GM12878 (cell line): Measurements from ENCODE around the gene DCAF6. TPM values are rescaled to one million over a fixed set of nuclear protein-coding genes. Genes with fewer than 3 reads are reported as not detected.

Experiments
- ASH2L ChIP-seq: fragments of 300-600, 200-600 bp; sonication (generic); IDR thresholded peaks from 2 replicates; pipeline ENCODE4 v1.6.1; 2017; ENCODE audit warnings: low read depth, mild to moderate bottlenecking, borderline replicate concordance
- ATF2 ChIP-seq: IDR thresholded peaks from 2 replicates; pipeline ENCODE4 v1.6.1; 2012; ENCODE audit warnings: low read length, inconsistent platforms
- CBX5 ChIP-seq: sonication (generic); IDR thresholded peaks from 2 replicates; pipeline ENCODE4 v1.6.1; 2016; ENCODE audit warnings: low read depth, moderate library complexity, mild to moderate bottlenecking, inconsistent platforms
- CREM ChIP-seq: IDR thresholded peaks from 2 replicates; pipeline ENCODE4 v1.6.1; 2014; ENCODE audit warnings: antibody characterized with exemption, low read depth
- FOXK2 ChIP-seq: fragments of 450-650 bp; IDR thresholded peaks from 2 replicates; pipeline ENCODE4 v1.6.1; 2017; ENCODE audit warnings: mild to moderate bottlenecking, moderate library complexity
- HDGF ChIP-seq: fragments of 450-650 bp; IDR thresholded peaks from 2 replicates; pipeline ENCODE4 v1.6.1; 2016; ENCODE audit warnings: antibody characterized with exemption
- IRF4 ChIP-seq: IDR thresholded peaks from 2 replicates; pipeline ENCODE4 v1.6.1; 2011; ENCODE audit warnings: low read depth, low read length
- MTA3 ChIP-seq: IDR thresholded peaks from 2 replicates; pipeline ENCODE4 v1.6.1; 2012; ENCODE audit warnings: low read length, inconsistent platforms, borderline replicate concordance
- MXI1 ChIP-seq: fragments of 150-350 bp; IDR thresholded peaks from 2 replicates; pipeline ENCODE4 v1.6.1; 2011; ENCODE audit warnings: low read depth, mild to moderate bottlenecking, inconsistent platforms, low read length, improper control_type of control experiment
- MYB ChIP-seq: fragments of 150-350 bp; IDR thresholded peaks from 2 replicates; pipeline ENCODE4 v1.6.1; 2014; ENCODE audit warnings: mild to moderate bottlenecking, low read depth, low read length, borderline replicate concordance
- NR2C2 ChIP-seq: IDR thresholded peaks from 2 replicates; pipeline ENCODE4 v1.6.1; 2011; ENCODE audit warnings: borderline replicate concordance, low read depth; ENCODE audit not compliant: control insufficient read depth, insufficient read length
- POLR2A ChIP-seq: IDR thresholded peaks from 2 replicates; pipeline ENCODE4 v1.6.1; 2011; ENCODE audit warnings: low read depth, mild to moderate bottlenecking, low read length
- SKIL ChIP-seq: fragments of 450-650 bp; IDR thresholded peaks from 2 replicates; pipeline ENCODE4 v1.6.1; 2017; ENCODE audit warnings: mild to moderate bottlenecking, low read depth, inconsistent platforms; ENCODE audit not compliant: poor library complexity, severe bottlenecking
- SMAD5 ChIP-seq: IDR thresholded peaks from 2 replicates; pipeline ENCODE4 v1.6.1; 2016; ENCODE audit warnings: antibody characterized with exemption, low read depth
- SREBF2 ChIP-seq: IDR thresholded peaks from 2 replicates; pipeline ENCODE4 v1.6.1; 2012; ENCODE audit warnings: mild to moderate bottlenecking, low read length
- STAT3 ChIP-seq: IDR thresholded peaks from 2 replicates; pipeline ENCODE4 v1.6.1; 2011; ENCODE audit warnings: low read depth, low read length, improper control_type of control experiment
- ZNF274 ChIP-seq: IDR thresholded peaks from one replicate; pipeline ENCODE4 v1.8.0; 2011; ENCODE audit not compliant: insufficient read length, insufficient read depth
- ZNF592 ChIP-seq: fragments of 450-650 bp; IDR thresholded peaks from 2 replicates; pipeline ENCODE4 v1.6.1; 2017; ENCODE audit warnings: mild to moderate bottlenecking, moderate library complexity
- ZNF622 ChIP-seq: fragments of 450-650 bp; IDR thresholded peaks from 2 replicates; pipeline ENCODE4 v1.6.1; 2017; ENCODE audit warnings: mild to moderate bottlenecking, inconsistent platforms
- polyA plus RNA-seq, 11 experiments: library from polyadenylated mRNA; depleted of rRNA in 4 of 11; unstranded in 6 of 11; stranded (reverse) in 5 of 11; fragments of >200 nt; fragmentation: Nextera tagmentation in 4 of 11; fragmentation: Illumina TruSeq in 1 of 11; extraction: Ambion mirVana in 4 of 11; extraction: Trizol in 1 of 11; gene quantifications; 1 replicate in 1 of 11; 2 replicates in 10 of 11; pipeline versions ENCODE4 v1.2.1 to v1.2.3, GENCODE V29; 2011 to 2016; ENCODE audit warnings: inconsistent platforms in 2 of 11, missing spikeins in 2 of 11, low read depth in 1 of 11
- total RNA-seq, 4 experiments: library from RNA; depleted of rRNA in 3 of 4; stranded (reverse); fragments of >200 nt in 3 of 4; fragmentation: Illumina TruSeq in 1 of 4; extraction: Trizol in 1 of 4; gene quantifications; 2 replicates each; pipeline versions ENCODE4 v1.2.1 to v1.2.3, GENCODE V29; 2013 to 2021
- TF ChIP-seq, protein P1 (sequence below): fragments of 450-650 bp; IDR thresholded peaks from 2 replicates; pipeline ENCODE4 v1.6.1; 2014; ENCODE audit warnings: mild to moderate bottlenecking
- TF ChIP-seq, protein P2 (sequence below): fragments of 450-650 bp; IDR thresholded peaks from 2 replicates; pipeline ENCODE4 v1.6.1; 2016; ENCODE audit warnings: mild to moderate bottlenecking

DCAF6 gene
- total and polyA plus RNA-seq, 10 of the 15 experiments (the other 5 are each of a cell fraction or from before 2014, with no cell fraction given), result 11.4 to 62.7 (median 33.0) TPM

GRCh38 chr1:167936068-167936929 lies at the start of gene DCAF6 (continued):
- TF ChIP-seq, protein P1, sequence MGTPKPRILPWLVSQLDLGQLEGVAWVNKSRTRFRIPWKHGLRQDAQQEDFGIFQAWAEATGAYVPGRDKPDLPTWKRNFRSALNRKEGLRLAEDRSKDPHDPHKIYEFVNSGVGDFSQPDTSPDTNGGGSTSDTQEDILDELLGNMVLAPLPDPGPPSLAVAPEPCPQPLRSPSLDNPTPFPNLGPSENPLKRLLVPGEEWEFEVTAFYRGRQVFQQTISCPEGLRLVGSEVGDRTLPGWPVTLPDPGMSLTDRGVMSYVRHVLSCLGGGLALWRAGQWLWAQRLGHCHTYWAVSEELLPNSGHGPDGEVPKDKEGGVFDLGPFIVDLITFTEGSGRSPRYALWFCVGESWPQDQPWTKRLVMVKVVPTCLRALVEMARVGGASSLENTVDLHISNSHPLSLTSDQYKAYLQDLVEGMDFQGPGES, result no peak; the same call in 1 of the 2 replicates
- TF ChIP-seq SREBF2, result no peak
- no peak for TF ChIP-seq SKIL
- TF ChIP-seq ZNF274, result no peak
- no peak for TF ChIP-seq STAT3
- TF ChIP-seq CREM, result peak; percentile 24; the same call in 1 of the 2 replicates
- peak; percentile 77 for TF ChIP-seq POLR2A
- no peak for TF ChIP-seq NR2C2
- TF ChIP-seq, protein P2, sequence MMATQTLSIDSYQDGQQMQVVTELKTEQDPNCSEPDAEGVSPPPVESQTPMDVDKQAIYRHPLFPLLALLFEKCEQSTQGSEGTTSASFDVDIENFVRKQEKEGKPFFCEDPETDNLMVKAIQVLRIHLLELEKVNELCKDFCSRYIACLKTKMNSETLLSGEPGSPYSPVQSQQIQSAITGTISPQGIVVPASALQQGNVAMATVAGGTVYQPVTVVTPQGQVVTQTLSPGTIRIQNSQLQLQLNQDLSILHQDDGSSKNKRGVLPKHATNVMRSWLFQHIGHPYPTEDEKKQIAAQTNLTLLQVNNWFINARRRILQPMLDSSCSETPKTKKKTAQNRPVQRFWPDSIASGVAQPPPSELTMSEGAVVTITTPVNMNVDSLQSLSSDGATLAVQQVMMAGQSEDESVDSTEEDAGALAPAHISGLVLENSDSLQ, result peak; percentile 74; the same call in 1 of the 2 replicates
- TF ChIP-seq CBX5, result 0 out of 2 replicates have a peak, but pooled peaks have one; percentile 17
- TF ChIP-seq MYB, result no peak; the same call in 1 of the 2 replicates
- TF ChIP-seq MXI1, result peak; percentile 94
- no peak for TF ChIP-seq ATF2
- 0 out of 2 replicates have a peak, but pooled peaks have one; percentile 42 for TF ChIP-seq ASH2L
- no peak for TF ChIP-seq FOXK2
- no peak; the same call in 1 of the 2 replicates for TF ChIP-seq MTA3
- no peak for TF ChIP-seq ZNF622
- peak; percentile 72 for TF ChIP-seq HDGF
- TF ChIP-seq IRF4, result peak; percentile 38; the same call in 1 of the 2 replicates
- peak; percentile 7 for TF ChIP-seq SMAD5
- no peak for TF ChIP-seq ZNF592
